ENCODE results near the gene LRRFIP1.
"Not testable (repeated sequence)": the region's sequence is repeated elsewhere in the genome, so short reads cannot be mapped to it uniquely, and the experiment has no call there.

The LRRFIP1 gene

GRCh38 chr2:237666606-237667005, 39.2 kb downstream of the LRRFIP1 start:
- no peak for DNase-seq

DNA sequence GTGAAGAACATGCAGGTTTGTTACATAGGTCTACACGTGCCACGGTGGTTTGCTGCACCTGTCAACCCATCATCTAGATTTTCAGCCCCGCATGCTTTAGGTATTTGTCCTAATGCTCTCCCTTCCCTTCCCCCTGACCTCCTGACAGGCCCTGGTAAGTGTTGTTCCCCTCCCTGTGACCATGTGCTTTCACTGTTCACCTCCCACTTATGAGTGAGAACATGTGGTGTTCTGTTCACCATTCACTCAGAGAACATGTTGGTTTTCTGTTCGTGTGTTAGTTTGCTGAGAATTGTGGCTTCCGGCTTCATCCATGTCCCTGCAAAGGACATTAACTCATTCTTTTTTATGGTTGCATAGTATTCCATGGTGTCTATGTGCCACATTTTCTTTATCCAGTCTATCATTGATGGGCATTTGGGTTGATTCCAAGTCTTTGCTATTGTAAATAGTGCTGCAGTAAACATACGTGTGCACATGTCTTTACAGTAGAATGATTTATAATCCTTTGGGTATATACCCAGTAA, 39.7 kb downstream of the LRRFIP1 start:
- DNase-seq = not testable (repeated sequence)

DNA sequence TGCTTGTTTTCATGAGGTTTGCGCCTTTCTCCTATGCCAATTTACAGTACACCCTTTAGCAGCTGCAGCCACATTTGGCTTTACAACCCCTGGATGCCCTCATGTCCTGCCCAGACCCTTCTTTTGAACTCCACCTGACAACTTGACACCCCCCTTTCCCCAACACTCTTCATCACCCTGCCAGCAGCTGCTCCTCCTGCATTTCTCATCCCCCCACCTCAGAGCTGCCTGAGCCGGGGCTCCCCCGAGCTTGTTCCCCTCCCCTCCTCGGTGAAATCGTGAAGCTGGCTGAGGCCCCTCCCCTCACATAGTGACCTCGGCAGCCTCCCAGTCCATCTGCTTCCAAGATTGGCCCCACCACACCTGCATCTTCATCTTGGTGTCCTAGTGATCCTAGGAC, 40.5 kb downstream of the LRRFIP1 start:
- DNase-seq = no peak

GRCh38 chr2:237668440-237668839, 41.1 kb downstream of the LRRFIP1 start:
- no peak for DNase-seq

DNA sequence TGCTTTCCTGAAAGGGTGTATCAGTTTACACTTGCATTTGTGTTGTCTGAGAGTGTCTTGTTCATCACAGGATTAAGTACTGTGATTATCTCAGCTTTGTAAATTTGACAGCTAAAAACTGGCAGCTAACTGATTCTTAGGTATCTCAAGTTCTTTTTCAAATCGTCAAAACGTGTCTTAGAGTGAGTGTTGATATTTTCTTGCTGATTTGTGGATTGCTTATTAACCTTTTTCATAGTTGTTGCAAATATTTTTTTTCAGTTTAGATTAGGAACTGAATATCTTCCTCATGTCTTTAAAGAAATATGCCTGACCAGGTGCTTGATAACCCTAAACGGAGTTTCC, 41.9 kb downstream of the LRRFIP1 start:
- DNase-seq = no peak

DNA sequence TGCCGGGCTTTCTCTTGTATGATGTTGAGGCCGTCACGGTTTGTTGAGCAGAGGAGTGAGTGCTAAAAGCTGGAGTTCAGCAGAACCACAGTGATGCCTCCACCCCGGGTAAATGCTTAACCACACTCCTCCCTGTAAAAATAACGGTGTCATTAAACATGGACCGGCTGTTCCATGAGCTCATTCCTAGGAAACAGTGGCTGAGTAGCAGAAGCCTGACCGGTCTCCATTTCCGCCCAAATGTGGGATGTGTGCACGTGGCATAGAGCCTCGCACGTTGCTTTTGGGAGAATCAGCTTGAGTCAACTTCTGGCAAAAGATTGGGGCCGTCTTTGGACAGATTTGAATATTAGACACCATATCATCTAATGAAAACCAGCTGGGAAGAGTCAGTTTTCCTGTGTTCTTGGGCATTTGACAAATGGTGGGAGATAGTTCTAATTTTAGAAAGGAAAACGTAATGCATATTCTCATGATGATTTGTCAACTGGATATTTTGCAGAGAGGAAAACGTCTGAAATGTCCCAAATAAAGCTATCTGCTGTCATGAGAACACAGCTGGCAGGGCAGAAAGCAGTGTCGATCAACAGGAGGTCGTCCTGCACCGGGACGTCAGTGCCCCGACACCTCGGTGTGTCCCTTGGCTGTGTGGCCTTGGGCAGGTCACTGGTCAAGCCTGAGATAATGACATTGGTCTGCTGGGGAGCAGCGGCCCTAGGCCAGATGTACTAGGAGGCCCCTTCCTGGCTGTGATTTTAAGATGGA, 42.4 kb downstream of the LRRFIP1 start:
- DNase-seq = no peak

DNA sequence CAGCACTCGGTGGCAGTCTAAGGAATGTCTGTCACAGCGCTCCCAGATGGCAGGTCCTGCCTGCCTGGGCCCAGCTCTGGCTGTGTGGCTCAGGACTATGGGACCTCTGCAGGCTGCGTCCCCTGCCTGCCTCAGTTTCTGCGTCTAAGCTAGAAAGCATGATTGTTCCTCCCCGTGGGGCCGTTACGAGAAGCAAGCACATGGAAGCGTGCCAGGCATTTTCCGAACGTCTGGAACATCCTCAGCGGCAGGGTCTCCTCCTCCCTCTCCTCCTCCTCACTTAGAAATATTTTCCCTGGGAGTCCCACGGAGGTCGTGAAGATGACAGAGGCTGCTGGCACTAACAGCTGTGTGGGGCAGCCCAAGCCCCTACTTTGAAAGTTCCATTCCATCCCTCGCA, 43.3 kb downstream of the LRRFIP1 start:
- DNase-seq = no peak

- no peak for DNase-seq
Observed at GRCh38 chr2:237671466-237672138, 44.2 kb downstream of the LRRFIP1 start.

GRCh38 chr2:237672731-237673129, 45.3 kb downstream of the LRRFIP1 start:
- no peak for DNase-seq

GRCh38 chr2:237673130-237674001, 46.0 kb downstream of the LRRFIP1 start:
- DNase-seq = peak; percentile 89

- DNase-seq = peak; percentile 64
Observed at GRCh38 chr2:237674731-237675276, 47.4 kb downstream of the LRRFIP1 start.

DNA sequence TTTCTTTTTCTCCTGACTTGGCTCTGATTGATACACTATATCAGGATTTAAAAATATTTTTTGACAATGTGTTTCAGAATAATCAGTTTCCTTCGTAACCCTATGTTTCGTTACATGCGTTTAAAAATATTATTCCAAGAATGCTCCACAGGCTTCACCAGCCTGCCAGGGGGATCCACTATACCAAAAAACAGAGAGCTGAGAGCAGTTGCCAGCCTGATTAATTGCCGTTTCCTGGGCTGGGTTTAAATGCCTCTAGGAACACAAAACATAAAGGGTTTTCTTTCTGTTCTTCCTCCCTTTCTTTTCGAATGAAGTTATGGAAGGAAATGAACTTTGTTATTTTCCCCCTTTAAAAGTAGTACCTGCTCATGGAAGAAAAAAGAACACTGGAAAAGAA, 47.9 kb downstream of the LRRFIP1 start:
- DNase-seq = no peak

- no peak for DNase-seq
Observed at GRCh38 chr2:237680702-237681478, 53.5 kb downstream of the LRRFIP1 start.

- DNase-seq = no peak
Observed at GRCh38 chr2:237682151-237682550, 54.8 kb downstream of the LRRFIP1 start.

DNA sequence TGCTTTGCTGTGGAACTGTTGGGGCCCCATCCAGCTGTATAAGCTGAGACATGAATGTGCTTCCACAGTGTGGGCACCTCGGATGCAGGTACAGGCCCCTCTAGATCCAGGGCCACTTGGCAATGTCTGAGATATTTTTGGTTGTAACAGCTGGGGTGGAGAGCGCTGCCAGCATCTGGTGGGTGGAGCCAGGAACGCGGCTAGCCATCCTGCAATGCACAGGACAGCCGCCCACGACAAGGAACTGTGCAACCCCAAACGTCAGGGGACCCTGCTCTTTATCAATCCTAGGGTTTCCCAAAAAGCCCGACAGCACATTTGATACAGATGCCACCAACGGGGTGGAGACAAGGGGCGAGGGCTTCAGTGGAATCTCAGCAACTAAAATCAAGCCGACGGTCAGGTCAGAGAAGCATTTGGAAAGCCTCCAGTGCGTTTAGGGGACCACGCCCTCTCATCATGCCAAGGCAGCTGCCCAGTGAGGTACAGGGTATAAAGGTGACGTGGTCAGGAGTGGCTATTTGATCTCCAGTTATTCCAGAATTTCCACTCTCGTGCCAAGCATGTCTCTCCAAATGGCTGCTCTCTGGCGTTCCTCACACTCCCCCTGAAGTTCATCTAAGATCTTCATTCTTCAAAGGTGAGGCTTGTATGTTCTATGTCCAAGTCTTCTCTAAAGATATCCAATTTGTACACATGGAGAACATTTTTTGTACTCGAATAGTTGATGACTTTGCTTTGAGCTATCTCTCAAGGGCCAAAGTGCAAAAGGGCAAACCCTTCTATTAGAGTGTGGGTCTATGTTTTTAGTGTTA, 55.7 kb downstream of the LRRFIP1 start:
- DNase-seq = no peak

- no peak for DNase-seq
Observed at GRCh38 chr2:237685408-237685807, 58.0 kb downstream of the LRRFIP1 start.

DNA sequence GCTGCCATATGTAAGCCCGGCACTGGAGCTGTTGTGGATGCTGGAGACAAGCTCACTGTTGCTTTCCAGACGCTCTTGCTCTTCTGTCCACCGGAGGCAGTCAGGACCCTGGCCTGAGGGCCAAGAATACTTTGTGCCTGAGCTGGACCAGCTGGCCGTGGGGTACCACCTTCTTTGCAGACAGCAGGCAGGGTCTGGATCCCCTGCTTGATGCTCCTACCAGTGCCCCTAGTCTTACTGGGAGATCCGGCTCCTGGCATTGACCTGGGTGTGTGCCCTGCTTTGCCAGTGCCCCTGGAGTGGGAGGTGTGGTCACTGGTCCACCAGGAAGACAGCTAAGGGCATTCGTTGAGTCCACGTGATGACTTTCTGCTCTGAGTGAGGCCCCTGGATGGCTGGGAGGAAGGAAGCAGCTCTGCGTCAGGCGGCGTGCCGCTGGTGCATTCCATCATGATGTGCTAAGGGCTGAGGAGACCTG, 59.3 kb downstream of the LRRFIP1 start:
- no peak for DNase-seq

GRCh38 chr2:237688081-237688480, 60.7 kb downstream of the LRRFIP1 start:
- no peak for DNase-seq

DNA sequence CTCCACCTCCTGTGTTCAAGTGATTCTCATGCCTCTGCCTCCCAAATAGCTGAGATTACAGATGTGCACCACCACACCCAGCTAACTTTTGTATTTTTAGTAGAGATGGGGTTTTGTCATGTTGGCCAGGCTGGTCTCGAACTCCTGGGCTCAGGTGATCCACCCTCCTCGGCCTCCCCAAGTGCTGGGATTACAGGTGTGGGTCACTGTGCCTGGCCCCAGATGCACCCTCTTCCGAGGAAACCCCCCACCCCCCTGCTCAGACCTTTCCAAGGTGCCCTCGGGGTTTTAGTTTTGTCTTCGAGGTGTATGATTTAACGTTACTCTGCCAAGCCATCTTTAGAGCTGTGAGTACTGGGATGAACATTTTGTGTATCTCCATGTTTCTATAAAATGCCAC, 61.2 kb downstream of the LRRFIP1 start:
- DNase-seq = not testable (repeated sequence)

- no peak for DNase-seq
Observed at GRCh38 chr2:237689336-237690131, 62.1 kb downstream of the LRRFIP1 start.

Measured in activated gamma-delta T cell (primary cell).